Measurements from ENCODE around the gene ECE1.

DNA sequence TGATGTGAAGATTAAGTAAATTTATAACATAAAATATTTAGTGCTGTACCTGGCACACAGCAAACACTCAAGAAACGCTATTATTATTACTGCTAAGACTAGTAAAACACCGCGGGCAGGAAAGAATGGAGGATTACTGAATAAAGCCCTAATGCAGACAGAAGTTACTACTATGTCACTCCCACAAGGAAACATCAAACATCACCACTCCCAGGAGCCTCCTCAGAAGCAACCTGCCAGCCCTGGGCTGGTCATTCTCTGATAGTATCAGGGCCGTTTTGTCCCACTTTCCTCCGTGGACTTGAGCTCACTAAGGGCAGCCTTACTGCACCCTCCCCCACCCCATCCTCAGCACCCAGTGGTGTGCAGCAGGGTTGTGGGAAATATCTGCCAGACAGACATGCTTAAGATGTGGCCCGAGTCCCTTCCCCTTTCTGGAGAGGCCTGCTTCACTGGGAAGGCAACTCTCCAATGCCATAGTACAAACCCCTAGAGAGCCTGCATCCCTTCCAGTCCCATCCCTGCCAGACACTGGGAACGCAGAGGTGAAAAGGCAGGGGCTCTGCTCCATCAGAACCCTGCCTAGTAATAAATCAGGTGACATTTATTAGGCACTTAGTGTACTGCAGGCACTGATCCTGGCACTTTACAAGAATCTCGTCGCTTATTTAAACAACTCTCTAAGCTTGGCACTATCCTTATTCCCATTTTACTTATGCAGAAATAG is 41.7 kb upstream of the ECE1 start:
- TF ChIP-seq ZNF507 (tag; conservative IDR thresholded peaks at IDR 0.05) = no peak
- TF ChIP-seq, protein P1, sequence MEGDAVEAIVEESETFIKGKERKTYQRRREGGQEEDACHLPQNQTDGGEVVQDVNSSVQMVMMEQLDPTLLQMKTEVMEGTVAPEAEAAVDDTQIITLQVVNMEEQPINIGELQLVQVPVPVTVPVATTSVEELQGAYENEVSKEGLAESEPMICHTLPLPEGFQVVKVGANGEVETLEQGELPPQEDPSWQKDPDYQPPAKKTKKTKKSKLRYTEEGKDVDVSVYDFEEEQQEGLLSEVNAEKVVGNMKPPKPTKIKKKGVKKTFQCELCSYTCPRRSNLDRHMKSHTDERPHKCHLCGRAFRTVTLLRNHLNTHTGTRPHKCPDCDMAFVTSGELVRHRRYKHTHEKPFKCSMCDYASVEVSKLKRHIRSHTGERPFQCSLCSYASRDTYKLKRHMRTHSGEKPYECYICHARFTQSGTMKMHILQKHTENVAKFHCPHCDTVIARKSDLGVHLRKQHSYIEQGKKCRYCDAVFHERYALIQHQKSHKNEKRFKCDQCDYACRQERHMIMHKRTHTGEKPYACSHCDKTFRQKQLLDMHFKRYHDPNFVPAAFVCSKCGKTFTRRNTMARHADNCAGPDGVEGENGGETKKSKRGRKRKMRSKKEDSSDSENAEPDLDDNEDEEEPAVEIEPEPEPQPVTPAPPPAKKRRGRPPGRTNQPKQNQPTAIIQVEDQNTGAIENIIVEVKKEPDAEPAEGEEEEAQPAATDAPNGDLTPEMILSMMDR (IDR thresholded peaks at IDR 0.05 in 2 of 3, conservative IDR thresholded peaks at IDR 0.05 in 1 of 3; ENCODE audit: insufficient read depth in 2 of 3, low read depth in 1 of 3, low read length in 3 of 3) = no peak
- TF ChIP-seq, protein P2, sequence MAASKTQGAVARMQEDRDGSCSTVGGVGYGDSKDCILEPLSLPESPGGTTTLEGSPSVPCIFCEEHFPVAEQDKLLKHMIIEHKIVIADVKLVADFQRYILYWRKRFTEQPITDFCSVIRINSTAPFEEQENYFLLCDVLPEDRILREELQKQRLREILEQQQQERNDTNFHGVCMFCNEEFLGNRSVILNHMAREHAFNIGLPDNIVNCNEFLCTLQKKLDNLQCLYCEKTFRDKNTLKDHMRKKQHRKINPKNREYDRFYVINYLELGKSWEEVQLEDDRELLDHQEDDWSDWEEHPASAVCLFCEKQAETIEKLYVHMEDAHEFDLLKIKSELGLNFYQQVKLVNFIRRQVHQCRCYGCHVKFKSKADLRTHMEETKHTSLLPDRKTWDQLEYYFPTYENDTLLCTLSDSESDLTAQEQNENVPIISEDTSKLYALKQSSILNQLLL (CRISPR knock-in tag; IDR thresholded peaks at IDR 0.05; ENCODE audit: borderline replicate concordance) = no peak
- TF ChIP-seq RUNX1 (IDR thresholded peaks at IDR 0.05; ENCODE audit: low read depth) = no peak
- TF ChIP-seq FOXJ2 (tag; IDR thresholded peaks at IDR 0.05) = no peak
- peak; percentile 43; the same call in 1 of the 2 replicates for TF ChIP-seq SPI1 (IDR thresholded peaks at IDR 0.05; ENCODE audit: borderline replicate concordance, low read depth, low read length)
- no peak for TF ChIP-seq POLR2A (conservative IDR thresholded peaks at IDR 0.05)
- TF ChIP-seq ZFP36 (IDR thresholded peaks at IDR 0.05; ENCODE audit: low read depth, low read length, partially characterized antibody) = no peak
- no peak for TF ChIP-seq ZC3H8 (IDR thresholded peaks at IDR 0.05)
- TF ChIP-seq, protein P3, sequence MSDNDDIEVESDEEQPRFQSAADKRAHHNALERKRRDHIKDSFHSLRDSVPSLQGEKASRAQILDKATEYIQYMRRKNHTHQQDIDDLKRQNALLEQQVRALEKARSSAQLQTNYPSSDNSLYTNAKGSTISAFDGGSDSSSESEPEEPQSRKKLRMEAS (CRISPR knock-in tag; IDR thresholded peaks at IDR 0.05) = no peak
- TF ChIP-seq, protein P4, sequence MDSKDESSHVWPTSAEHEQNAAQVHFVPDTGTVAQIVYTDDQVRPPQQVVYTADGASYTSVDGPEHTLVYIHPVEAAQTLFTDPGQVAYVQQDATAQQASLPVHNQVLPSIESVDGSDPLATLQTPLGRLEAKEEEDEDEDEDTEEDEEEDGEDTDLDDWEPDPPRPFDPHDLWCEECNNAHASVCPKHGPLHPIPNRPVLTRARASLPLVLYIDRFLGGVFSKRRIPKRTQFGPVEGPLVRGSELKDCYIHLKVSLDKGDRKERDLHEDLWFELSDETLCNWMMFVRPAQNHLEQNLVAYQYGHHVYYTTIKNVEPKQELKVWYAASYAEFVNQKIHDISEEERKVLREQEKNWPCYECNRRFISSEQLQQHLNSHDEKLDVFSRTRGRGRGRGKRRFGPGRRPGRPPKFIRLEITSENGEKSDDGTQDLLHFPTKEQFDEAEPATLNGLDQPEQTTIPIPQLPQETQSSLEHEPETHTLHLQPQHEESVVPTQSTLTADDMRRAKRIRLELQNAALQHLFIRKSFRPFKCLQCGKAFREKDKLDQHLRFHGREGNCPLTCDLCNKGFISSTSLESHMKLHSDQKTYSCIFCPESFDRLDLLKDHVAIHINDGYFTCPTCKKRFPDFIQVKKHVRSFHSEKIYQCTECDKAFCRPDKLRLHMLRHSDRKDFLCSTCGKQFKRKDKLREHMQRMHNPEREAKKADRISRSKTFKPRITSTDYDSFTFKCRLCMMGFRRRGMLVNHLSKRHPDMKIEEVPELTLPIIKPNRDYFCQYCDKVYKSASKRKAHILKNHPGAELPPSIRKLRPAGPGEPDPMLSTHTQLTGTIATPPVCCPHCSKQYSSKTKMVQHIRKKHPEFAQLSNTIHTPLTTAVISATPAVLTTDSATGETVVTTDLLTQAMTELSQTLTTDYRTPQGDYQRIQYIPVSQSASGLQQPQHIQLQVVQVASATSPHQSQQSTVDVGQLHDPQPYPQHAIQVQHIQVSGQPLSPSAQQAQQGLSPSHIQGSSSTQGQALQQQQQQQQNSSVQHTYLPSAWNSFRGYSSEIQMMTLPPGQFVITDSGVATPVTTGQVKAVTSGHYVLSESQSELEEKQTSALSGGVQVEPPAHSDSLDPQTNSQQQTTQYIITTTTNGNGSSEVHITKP (IDR thresholded peaks at IDR 0.05; ENCODE audit: partially characterized antibody) = no peak
- TF ChIP-seq, protein P5, sequence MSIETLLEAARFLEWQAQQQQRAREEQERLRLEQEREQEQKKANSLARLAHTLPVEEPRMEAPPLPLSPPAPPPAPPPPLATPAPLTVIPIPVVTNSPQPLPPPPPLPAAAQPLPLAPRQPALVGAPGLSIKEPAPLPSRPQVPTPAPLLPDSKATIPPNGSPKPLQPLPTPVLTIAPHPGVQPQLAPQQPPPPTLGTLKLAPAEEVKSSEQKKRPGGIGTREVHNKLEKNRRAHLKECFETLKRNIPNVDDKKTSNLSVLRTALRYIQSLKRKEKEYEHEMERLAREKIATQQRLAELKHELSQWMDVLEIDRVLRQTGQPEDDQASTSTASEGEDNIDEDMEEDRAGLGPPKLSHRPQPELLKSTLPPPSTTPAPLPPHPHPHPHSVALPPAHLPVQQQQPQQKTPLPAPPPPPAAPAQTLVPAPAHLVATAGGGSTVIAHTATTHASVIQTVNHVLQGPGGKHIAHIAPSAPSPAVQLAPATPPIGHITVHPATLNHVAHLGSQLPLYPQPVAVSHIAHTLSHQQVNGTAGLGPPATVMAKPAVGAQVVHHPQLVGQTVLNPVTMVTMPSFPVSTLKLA (conservative IDR thresholded peaks at IDR 0.05) = no peak
